ENCODE measurements around the gene UBE2QL1. TPM values are rescaled to one million over a fixed set of nuclear protein-coding genes. Genes with fewer than 3 reads are reported as not detected.

The UBE2QL1 gene
- total RNA-seq, 4 donors from 2014 or later = 0.15 to 1.4 (median 0.28) TPM

GRCh38 chr5:6442333-6442732 lies 6.3 kb upstream of the UBE2QL1 start:
- Histone ChIP-seq H3K9me3 (peaks cover 0 to 55% (median 0%) of the 10 kb centered on the region in 3 donors), H3K4me3 (no peak overlapping the region), H3K27ac (no peak overlapping the region), H3K36me3 (no peaks in the 10 kb centered on the region), H3K4me1 (no peaks in the 10 kb centered on the region), H3K27me3 (peaks cover 3% of the 10 kb centered on the region)
- WGBS, 2 donors (ENCODE audit: low coverage in 1 of 2) = 77 to 91% methylated on average over 2 of the region's 2 CpGs
- no peak for TF ChIP-seq POLR2A (IDR thresholded peaks at IDR 0.05)
- ATAC-seq = no peak

DNA sequence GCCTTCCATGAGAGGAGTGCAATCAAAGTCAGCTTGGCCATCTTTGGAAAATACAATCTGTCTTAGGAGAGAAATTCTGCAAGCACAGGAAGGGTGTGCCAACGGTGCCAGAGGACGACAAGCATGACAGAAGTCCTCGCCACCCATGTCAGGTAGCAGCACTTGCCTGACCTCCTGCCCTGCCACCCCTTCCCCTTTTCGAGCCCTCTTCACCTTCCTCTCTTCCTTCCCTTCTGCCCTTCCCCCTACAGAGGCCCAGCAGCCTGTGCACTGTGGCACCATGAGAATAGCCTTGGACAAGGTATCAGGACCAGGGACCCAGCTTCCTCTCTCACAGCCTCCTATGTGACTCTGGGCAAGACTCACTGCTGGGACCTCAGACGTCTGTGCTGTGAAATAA lies 5.3 kb upstream of the UBE2QL1 start:
- H3K27me3 ChIP-seq = peaks cover 3% of the 10 kb centered on the region
- H3K4me3 ChIP-seq = no peak overlapping the region
- no peaks in the 10 kb centered on the region for H3K4me1 ChIP-seq
- ATAC-seq = no peak
- no peak overlapping the region for H3K27ac ChIP-seq
- H3K9me3 ChIP-seq = peaks cover 0 to 48% (median 0%) of the 10 kb centered on the region in 3 donors
- no peaks in the 10 kb centered on the region for H3K36me3 ChIP-seq
- TF ChIP-seq EP300 (IDR thresholded peaks at IDR 0.05) (no peak), POLR2A (IDR thresholded peaks at IDR 0.05) (no peak), POLR2AphosphoS5 (IDR thresholded peaks at IDR 0.05) (no peak)
- WGBS, 2 donors (ENCODE audit: low coverage in 1 of 2) = 74 to 75% methylated on average over 4 to 5 of the region's 5 CpGs

DNA sequence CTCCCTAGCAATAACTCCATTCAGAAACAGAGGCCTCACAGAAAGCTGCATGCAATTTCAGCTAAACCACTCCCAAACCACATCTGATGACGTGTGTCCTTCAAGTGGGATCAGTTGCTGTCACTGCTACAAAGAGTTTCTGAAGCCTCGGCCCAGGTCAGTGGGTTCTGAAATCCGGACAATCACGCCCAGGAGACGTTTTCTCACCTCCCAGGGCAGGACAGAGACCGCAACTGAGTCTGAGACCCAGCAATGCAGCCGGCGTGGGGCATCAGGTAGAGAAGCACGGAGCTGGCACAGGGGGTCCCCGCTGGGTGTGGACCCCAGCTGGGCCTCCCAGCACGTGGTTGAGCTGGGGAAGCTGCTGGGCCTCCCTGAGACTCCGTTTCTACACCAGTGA lies 2.6 kb upstream of the UBE2QL1 start:
- no peak overlapping the region for H3K27ac ChIP-seq
- no peaks in the 10 kb centered on the region for H3K36me3 ChIP-seq
- TF ChIP-seq, protein P1, sequence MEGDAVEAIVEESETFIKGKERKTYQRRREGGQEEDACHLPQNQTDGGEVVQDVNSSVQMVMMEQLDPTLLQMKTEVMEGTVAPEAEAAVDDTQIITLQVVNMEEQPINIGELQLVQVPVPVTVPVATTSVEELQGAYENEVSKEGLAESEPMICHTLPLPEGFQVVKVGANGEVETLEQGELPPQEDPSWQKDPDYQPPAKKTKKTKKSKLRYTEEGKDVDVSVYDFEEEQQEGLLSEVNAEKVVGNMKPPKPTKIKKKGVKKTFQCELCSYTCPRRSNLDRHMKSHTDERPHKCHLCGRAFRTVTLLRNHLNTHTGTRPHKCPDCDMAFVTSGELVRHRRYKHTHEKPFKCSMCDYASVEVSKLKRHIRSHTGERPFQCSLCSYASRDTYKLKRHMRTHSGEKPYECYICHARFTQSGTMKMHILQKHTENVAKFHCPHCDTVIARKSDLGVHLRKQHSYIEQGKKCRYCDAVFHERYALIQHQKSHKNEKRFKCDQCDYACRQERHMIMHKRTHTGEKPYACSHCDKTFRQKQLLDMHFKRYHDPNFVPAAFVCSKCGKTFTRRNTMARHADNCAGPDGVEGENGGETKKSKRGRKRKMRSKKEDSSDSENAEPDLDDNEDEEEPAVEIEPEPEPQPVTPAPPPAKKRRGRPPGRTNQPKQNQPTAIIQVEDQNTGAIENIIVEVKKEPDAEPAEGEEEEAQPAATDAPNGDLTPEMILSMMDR (IDR thresholded peaks at IDR 0.05) = no peak
- no peak for TF ChIP-seq POLR2AphosphoS5 (IDR thresholded peaks at IDR 0.05)
- no peak for ATAC-seq
- peaks cover 24% of the 10 kb centered on the region for H3K27me3 ChIP-seq
- H3K4me3 ChIP-seq = no peak overlapping the region
- peaks cover 0 to 23% (median 0%) of the 10 kb centered on the region in 3 donors for H3K9me3 ChIP-seq
- peaks cover 0 to 11% (median 6%) of the 10 kb centered on the region in 3 donors for H3K4me1 ChIP-seq
- 77 to 84% methylated on average over 3 to 4 of the region's 12 CpGs for WGBS, 2 donors (ENCODE audit: low coverage in 1 of 2)

DNA sequence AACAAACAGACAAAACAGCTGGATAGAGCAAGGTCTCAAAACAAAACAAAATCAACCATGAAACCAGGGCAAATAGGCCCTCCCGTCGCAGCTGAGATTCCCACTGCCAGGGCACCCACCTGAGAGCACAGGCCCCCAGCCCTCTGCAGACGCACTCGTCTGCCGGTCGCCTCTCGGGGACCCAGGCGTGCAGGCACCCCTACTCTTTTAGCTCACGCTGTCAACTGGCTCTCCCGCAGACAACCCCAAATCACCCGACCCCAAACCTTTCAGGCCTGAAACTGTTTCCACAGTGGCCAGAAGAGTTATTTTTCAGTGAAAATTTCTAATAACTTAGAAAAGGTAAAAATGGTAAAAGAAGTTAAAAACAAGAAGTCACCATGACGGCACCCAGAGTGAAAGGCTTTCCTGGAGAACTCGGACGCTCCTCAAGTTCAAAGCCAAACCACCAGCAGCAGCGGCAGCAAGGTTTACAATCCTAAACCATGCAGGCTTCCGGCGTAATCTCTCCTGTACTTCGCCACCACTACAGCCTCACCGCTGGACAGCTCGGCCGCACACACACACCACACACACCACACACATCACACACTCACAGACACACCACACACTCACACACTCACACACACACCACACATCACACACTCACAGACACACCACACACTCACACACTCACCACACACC lies 1.9 kb upstream of the UBE2QL1 start:
- TF ChIP-seq EP300 (IDR thresholded peaks at IDR 0.05) = no peak
- no peak for TF ChIP-seq POLR2AphosphoS5 (IDR thresholded peaks at IDR 0.05)
- no peak for TF ChIP-seq POLR2A (IDR thresholded peaks at IDR 0.05)
- TF ChIP-seq, protein P1 (IDR thresholded peaks at IDR 0.05) = no peak
- Histone ChIP-seq H3K9me3 (peaks cover 0 to 16% (median 0%) of the 10 kb centered on the region in 3 donors), H3K27me3 (peaks cover 31% of the 10 kb centered on the region), H3K27ac (no peak overlapping the region), H3K4me3 (no peak overlapping the region), H3K36me3 (no peaks in the 10 kb centered on the region), H3K4me1 (peaks cover 0 to 11% (median 6%) of the 10 kb centered on the region in 3 donors)
- WGBS, 2 donors (ENCODE audit: low coverage in 1 of 2) = 45 to 59% methylated on average over 13 of the region's 21 CpGs
- no peak for ATAC-seq

GRCh38 chr5:6447384-6448140 lies 1.1 kb upstream of the UBE2QL1 start:
- H3K4me1 ChIP-seq = peaks cover 0 to 11% (median 6%) of the 10 kb centered on the region in 3 donors
- H3K27me3 ChIP-seq = peaks cover 39% of the 10 kb centered on the region
- H3K27ac ChIP-seq = no peak overlapping the region
- H3K36me3 ChIP-seq = no peaks in the 10 kb centered on the region
- ATAC-seq = no peak
- 92 to 100% methylated on average over 5 to 7 of the region's 7 CpGs for WGBS, 2 donors (ENCODE audit: low coverage in 1 of 2)
- peaks cover 0 to 9% (median 0%) of the 10 kb centered on the region in 3 donors for H3K9me3 ChIP-seq
- no peak for TF ChIP-seq POLR2AphosphoS5 (IDR thresholded peaks at IDR 0.05)
- TF ChIP-seq POLR2A (IDR thresholded peaks at IDR 0.05) = no peak
- TF ChIP-seq, protein P1 (IDR thresholded peaks at IDR 0.05) = no peak
- no peak for TF ChIP-seq EP300 (IDR thresholded peaks at IDR 0.05)
- H3K4me3 ChIP-seq = no peak overlapping the region

All from gastroesophageal sphincter (tissue), 4 donors.